Bronchial epithelial cell (primary cell): ENCODE measurements around the gene SMIM20. TPM values are rescaled to one million over a fixed set of nuclear protein-coding genes. Genes with fewer than 3 reads are reported as not detected.
"Not testable (repeated sequence)": the region's sequence is repeated elsewhere in the genome, so short reads cannot be mapped to it uniquely, and the experiment has no call there.

Source experiments
- DNase-seq: peaks from one replicate; pipeline ENCODE4 v3.0.0-alpha.2; 2010; ENCODE audit warnings: low read depth
- FAIRE-seq: peaks from 2 replicates; lab custom pipeline; 2011; peaks lifted over from hg19 to GRCh38; lab: Jason Lieb, UNC
- H3K27me3 ChIP-seq: 2 replicates; pipeline ENCODE4 v1.5.1; 2011; ENCODE audit warnings: low read length; ENCODE audit not compliant: control insufficient read depth, insufficient read depth
- H3K36me3 ChIP-seq: 2 replicates; pipeline ENCODE4 v1.5.1; 2011; ENCODE audit warnings: low read length; ENCODE audit not compliant: control insufficient read depth, insufficient read depth
- H3K4me3 ChIP-seq: 2 replicates; pipeline ENCODE4 v1.5.1; 2011; ENCODE audit warnings: mild to moderate bottlenecking, low read depth, low read length, control low read depth
- total RNA-seq: library from RNA; depleted of rRNA; stranded (reverse); fragments of >200 nt; gene quantifications from 2 replicates; pipeline ENCODE4 v1.2.1, GENCODE V29; 2014
- TF ChIP-seq, protein P1 (sequence below): IDR thresholded peaks from 2 replicates; pipeline ENCODE4 v1.5.1; 2011; ENCODE audit warnings: mild to moderate bottlenecking, moderate library complexity, low read length, control low read depth, inconsistent platforms; ENCODE audit not compliant: insufficient read depth, severe bottlenecking

SMIM20 gene
- total RNA-seq, 1 donor from 2014 or later = 53.4 TPM

DNA sequence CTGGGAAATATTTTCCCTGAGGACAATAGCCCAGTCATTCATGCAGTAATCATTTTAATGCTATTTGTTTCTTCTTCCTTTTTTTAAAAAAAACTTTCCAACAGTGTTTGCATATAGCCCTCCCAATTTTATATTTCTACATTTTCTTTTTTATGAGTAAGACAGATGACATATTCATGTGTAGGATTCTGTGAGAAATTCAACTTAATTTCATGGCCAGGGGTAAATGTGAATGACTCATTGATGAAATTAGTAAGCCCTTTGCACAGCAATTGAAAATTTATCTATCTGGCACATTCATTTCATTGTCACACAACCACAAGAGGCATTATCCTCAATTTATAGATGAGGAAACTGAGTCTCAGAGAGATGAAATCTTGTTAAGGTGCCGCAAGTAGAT lies 13.7 kb upstream of the SMIM20 start:
- Histone ChIP-seq H3K4me3 (no peak overlapping the region), H3K27me3 (no peaks in the 10 kb centered on the region), H3K36me3 (no peaks in the 10 kb centered on the region)
- no peak for DNase-seq
- TF ChIP-seq, protein P1, sequence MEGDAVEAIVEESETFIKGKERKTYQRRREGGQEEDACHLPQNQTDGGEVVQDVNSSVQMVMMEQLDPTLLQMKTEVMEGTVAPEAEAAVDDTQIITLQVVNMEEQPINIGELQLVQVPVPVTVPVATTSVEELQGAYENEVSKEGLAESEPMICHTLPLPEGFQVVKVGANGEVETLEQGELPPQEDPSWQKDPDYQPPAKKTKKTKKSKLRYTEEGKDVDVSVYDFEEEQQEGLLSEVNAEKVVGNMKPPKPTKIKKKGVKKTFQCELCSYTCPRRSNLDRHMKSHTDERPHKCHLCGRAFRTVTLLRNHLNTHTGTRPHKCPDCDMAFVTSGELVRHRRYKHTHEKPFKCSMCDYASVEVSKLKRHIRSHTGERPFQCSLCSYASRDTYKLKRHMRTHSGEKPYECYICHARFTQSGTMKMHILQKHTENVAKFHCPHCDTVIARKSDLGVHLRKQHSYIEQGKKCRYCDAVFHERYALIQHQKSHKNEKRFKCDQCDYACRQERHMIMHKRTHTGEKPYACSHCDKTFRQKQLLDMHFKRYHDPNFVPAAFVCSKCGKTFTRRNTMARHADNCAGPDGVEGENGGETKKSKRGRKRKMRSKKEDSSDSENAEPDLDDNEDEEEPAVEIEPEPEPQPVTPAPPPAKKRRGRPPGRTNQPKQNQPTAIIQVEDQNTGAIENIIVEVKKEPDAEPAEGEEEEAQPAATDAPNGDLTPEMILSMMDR = no peak
- no peak for FAIRE-seq

DNA sequence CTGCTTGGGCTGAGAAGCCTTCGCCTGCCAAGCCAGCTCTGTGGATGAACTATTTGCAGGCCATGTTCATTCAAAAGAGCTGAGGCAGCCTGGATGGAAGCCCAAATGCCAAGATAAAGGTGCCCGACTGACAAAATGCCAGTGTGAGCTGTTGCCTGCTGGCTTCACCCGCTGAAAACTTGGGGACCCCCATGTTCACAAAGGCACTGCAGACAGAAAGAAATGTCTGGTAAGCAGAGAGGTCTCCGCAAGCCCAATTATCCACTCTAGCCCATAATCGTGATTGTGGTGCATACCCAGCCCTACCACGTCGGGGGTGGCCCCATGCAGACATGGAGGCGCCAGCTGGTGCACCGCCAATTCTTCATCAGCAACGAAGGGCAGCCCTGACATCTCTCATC lies 13.0 kb upstream of the SMIM20 start:
- no peak for DNase-seq
- TF ChIP-seq, protein P1 = no peak
- no peaks in the 10 kb centered on the region for H3K27me3 ChIP-seq
- H3K4me3 ChIP-seq = no peak overlapping the region
- no peak for FAIRE-seq
- H3K36me3 ChIP-seq = no peaks in the 10 kb centered on the region

DNA sequence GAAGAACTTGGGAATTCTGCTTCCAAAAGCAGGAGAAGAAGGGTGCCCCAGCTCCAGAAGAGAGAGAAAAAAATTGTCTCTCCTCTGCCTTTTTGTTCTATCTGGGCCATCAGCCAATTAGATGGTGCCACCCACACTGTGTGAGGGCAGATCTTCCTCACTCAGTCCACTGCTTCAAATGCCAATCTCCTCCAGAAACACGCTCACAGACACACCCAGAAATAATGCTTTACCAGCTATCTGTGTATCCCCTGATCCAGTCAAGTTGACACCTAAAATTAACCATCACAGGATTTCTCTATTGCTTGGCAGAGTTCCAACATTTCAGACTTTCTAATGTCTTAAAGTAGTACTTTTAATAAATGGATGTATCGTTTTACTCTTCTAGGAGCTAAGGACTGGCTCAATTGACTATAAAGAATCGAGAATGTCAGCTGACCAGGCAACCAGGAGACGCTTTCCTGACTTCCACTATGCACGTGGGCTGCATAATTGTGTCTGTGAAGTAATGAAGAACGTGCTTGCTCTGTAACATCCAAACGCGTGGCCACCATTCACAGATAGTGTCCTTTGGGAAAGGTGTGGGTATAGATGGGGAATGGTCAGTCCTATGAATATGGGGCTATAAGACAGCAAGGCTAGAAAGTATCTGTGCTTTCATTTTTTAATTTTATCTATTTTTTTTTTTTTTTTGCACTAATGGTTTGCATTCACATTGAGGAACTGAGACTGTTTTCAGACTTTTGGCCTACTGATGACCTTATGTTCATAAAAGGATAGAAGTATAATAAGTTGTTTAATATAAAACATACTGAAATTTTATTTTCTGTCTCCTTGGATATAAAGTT lies 9.9 kb upstream of the SMIM20 start:
- H3K36me3 ChIP-seq = no peaks in the 10 kb centered on the region
- no peak overlapping the region for H3K4me3 ChIP-seq
- TF ChIP-seq, protein P1 = no peak
- FAIRE-seq (no peak), DNase-seq (no peak)
- no peaks in the 10 kb centered on the region for H3K27me3 ChIP-seq

DNA sequence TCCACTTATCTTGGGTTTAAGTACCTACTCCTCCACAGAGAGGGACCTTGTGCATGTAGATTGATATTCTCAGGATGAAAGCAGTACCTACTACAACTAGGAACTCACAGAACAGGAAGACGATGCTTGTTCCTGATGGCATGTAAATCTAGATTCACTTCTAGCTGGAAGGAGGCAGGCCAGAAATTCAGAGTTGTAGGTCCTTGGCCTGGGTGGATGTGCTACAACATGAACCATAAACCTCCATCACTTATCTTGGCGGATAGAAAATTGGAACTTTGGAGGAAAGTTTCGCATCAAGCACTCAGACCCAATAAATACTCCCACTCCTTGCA lies 9.3 kb upstream of the SMIM20 start:
- Histone ChIP-seq H3K27me3 (no peaks in the 10 kb centered on the region), H3K4me3 (no peak overlapping the region), H3K36me3 (no peaks in the 10 kb centered on the region)
- FAIRE-seq (no peak), DNase-seq (no peak)
- TF ChIP-seq, protein P1 = no peak

DNA sequence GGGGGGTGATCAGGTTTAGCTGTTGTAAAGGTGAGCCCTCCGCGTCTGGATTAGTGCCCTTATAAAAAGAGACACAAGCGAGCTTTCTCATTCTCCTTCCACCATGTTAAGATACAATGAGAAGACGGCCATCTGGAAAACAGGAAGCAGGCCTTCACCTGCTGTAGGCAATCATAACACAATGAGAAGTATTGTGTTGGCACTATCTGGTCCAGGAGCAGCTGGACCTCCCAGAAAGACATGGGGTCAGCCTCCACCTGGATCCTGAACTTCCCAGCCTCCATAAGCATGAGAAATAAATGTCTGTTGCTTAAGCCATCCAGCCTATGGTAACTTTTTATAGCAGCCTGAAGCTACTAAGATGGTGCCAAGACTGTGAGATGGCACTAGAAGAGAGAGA lies 8.6 kb upstream of the SMIM20 start:
- no peak for FAIRE-seq
- TF ChIP-seq, protein P1 = no peak
- no peaks in the 10 kb centered on the region for H3K36me3 ChIP-seq
- H3K27me3 ChIP-seq = no peaks in the 10 kb centered on the region
- no peak overlapping the region for H3K4me3 ChIP-seq
- DNase-seq = no peak

DNA sequence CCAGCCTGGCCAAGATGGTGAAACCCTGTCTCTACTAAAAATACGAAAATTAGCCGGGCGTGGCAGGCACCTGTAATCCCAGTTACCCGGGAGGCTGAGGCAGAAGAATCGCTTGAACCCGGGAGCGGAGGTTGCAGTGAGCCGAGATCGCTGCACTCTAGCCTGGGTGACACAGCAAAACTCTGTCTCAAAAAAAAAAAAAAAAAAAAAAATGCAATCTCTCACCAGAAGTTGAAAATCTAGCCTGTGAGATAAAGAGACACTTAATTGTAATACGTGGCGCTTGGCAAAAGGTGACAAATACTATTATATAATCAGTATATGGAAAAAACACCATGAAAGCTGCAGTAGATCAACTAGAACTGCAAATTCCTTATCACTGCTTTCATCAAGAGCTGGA lies 7.9 kb upstream of the SMIM20 start:
- not testable (repeated sequence) for FAIRE-seq, DNase-seq, H3K4me3 ChIP-seq, H3K36me3 ChIP-seq, H3K27me3 ChIP-seq
